Esophagus squamous epithelium (tissue), 4 donors: Measurements from ENCODE around the gene TBX2.

Experiments used
- POLR2A ChIP-seq, 4 donors: fragments of 450-650 bp; IDR thresholded peaks; one replicate each; pipeline ENCODE4 v1.6.1; 2017; ENCODE audit warnings: antibody characterized with exemption in 4 of 4, mild to moderate bottlenecking in 4 of 4, moderate library complexity in 3 of 4
- TF ChIP-seq, protein P1 (sequence below), 6 experiments: fragments of 450-650 bp in 4 of 6; fragments of 200-600 bp in 2 of 6; sonication (generic) in 2 of 6; IDR thresholded peaks; one replicate each; pipeline ENCODE4 v1.5.1; 2016 to 2019; ENCODE audit warnings: antibody characterized with exemption in 6 of 6, mild to moderate bottlenecking in 4 of 6, moderate library complexity in 4 of 6

DNA sequence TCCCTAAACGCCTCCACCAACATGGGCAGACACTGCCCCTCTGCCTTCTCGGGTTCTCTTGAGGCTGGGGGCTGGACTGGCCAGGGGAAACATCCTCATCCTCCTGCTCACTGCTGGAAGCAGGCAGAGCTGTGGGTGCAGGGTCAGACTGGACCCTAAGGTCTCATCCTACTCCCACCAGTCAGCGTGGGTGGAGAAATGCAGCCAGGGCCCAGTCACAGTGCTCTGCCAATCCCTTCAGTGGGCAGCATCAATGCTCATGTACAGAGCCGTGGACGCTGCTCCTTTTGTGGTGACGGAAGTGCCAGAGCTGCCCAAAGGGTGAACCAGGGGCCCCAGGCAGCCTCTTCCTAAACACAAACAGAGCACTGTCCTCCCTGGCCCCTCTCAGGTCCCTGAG, 13.4 kb upstream of the TBX2 start:
- TF ChIP-seq, protein P1, sequence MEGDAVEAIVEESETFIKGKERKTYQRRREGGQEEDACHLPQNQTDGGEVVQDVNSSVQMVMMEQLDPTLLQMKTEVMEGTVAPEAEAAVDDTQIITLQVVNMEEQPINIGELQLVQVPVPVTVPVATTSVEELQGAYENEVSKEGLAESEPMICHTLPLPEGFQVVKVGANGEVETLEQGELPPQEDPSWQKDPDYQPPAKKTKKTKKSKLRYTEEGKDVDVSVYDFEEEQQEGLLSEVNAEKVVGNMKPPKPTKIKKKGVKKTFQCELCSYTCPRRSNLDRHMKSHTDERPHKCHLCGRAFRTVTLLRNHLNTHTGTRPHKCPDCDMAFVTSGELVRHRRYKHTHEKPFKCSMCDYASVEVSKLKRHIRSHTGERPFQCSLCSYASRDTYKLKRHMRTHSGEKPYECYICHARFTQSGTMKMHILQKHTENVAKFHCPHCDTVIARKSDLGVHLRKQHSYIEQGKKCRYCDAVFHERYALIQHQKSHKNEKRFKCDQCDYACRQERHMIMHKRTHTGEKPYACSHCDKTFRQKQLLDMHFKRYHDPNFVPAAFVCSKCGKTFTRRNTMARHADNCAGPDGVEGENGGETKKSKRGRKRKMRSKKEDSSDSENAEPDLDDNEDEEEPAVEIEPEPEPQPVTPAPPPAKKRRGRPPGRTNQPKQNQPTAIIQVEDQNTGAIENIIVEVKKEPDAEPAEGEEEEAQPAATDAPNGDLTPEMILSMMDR (IDR thresholded peaks at IDR 0.05) = no peak
- TF ChIP-seq POLR2A (IDR thresholded peaks at IDR 0.05) = no peak
